GM20000 (cell line): ENCODE measurements around the gene ADAMTS2.

Experiments used
- DNase-seq: peaks from one replicate; pipeline ENCODE4 v3.0.0; 2012; ENCODE audit warnings: low spot score
- CTCF ChIP-seq: IDR thresholded peaks from 2 replicates; pipeline ENCODE4 v1.5.1; 2012; ENCODE audit warnings: mild to moderate bottlenecking, control low read depth; ENCODE audit errors: extremely low read depth, missing control alignments

Gene ADAMTS2

GRCh38 chr5:179139936-179140235, 205.4 kb downstream of the ADAMTS2 start:
- TF ChIP-seq CTCF, result no peak
- DNase-seq, result no peak

- no peak for TF ChIP-seq CTCF
- no peak for DNase-seq
These were observed 205.9 kb downstream of the ADAMTS2 start for GRCh38 chr5:179139111-179139935.

GRCh38 chr5:179138568-179138925, 206.7 kb downstream of the ADAMTS2 start:
- no peak for TF ChIP-seq CTCF
- DNase-seq, result no peak

- DNase-seq, result no peak
- no peak for TF ChIP-seq CTCF
These were observed 207.4 kb downstream of the ADAMTS2 start for GRCh38 chr5:179137643-179138567.

- DNase-seq, result no peak
- TF ChIP-seq CTCF, result no peak
These were observed 208.1 kb downstream of the ADAMTS2 start for GRCh38 chr5:179137016-179137642.

- TF ChIP-seq CTCF, result no peak
- no peak for DNase-seq
These were observed 209.6 kb downstream of the ADAMTS2 start for GRCh38 chr5:179135441-179136215.
